MCF 10A (cell line): ENCODE measurements around the gene ARHGAP44. TPM values are rescaled to one million over a fixed set of nuclear protein-coding genes. Genes with fewer than 3 reads are reported as not detected.

ENCODE experiments used
- BruUV-seq: library from RNA; stranded (reverse); fragments of 400-500 nt; replicated peaks from 2 replicates; lab custom pipeline; 2021; lab: Mats Ljungman, UMichigan
- CTCF ChIA-PET: fragments of 300-600 bp; sonication (Branson Sonifier 250); formaldehyde crosslinking; extraction: SDS; loops from one replicate; lab custom pipeline; 2021; ENCODE audit warnings: antibody characterized with exemption, inconsistent platforms; lab: Yijun Ruan, JAX
- POLR2A ChIA-PET: fragments of 300-600, 350-650 bp; sonication (Branson Sonifier 250); formaldehyde crosslinking; extraction: SDS; loops from one replicate; lab custom pipeline; 2020; ENCODE audit warnings: antibody characterized with exemption, inconsistent platforms; lab: Yijun Ruan, JAX
- DNase-seq: peaks from one replicate; pipeline ENCODE4 v3.0.0-alpha.2; 2018; ENCODE audit not compliant: unreplicated experiment
- H3K27ac Mint-ChIP-seq: one replicate; pipeline ENCODE4 v1.8.0; 2022; ENCODE audit warnings: mild to moderate bottlenecking, low read depth, mixed read lengths; ENCODE audit not compliant: unreplicated experiment
- H3K27me3 Mint-ChIP-seq: one replicate; pipeline ENCODE4 v1.8.0; 2022; ENCODE audit warnings: mixed read lengths; ENCODE audit not compliant: insufficient read depth, unreplicated experiment
- H3K36me3 Mint-ChIP-seq: one replicate; pipeline ENCODE4 v1.8.0; 2022; ENCODE audit warnings: mild to moderate bottlenecking, moderate library complexity, mixed read lengths; ENCODE audit not compliant: insufficient read depth, unreplicated experiment
- H3K4me1 Mint-ChIP-seq: one replicate; pipeline ENCODE4 v1.8.0; 2022; ENCODE audit warnings: mixed read lengths; ENCODE audit not compliant: insufficient read depth, unreplicated experiment
- H3K4me3 Mint-ChIP-seq: one replicate; pipeline ENCODE4 v1.8.0; 2022; ENCODE audit warnings: mild to moderate bottlenecking, moderate library complexity, mixed read lengths; ENCODE audit not compliant: unreplicated experiment
- H3K9me3 Mint-ChIP-seq: one replicate; pipeline ENCODE4 v1.8.0; 2022; ENCODE audit warnings: mixed read lengths; ENCODE audit not compliant: unreplicated experiment
- intact Hi-C: fragments of 100-400 bp; cut with micrococcal nuclease; formaldehyde crosslinking; loops from 2 replicates; pipeline ENCODE4 v1.14.1; 2022
- total RNA-seq: library from RNA; stranded (reverse); gene quantifications from 2 replicates; pipeline ENCODE4 v1.2.3, GENCODE V29; 2022
- TF ChIP-seq, protein P1 (sequence below): fragments of 200-600 bp; IDR thresholded peaks from one replicate; pipeline ENCODE4 v1.8.0; 2022; ENCODE audit warnings: antibody characterized with exemption, mild to moderate bottlenecking; ENCODE audit not compliant: unreplicated experiment

The ARHGAP44 gene
- total RNA-seq, 1 experiment from 2014 or later: 1.3 TPM

DNA sequence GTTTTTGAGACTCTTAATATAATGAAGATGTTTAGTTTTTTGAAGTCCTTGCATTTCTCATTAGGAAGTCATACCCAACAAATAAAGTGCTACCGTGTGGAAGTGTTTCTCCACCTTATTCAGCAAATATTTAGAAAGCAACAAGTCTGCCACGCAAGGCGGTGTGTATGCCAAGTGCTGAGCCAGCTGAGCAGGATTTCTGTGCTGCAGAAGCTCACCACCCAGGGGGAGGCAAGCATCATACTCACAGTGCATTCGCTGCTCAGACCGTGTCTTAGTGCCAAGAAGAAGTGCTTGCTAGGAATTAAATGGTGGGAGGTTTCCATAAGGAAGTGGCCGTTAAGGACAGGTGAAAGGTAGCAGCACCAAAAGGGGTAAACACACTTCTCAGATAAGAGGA is 111.2 kb downstream of the ARHGAP44 start:
- ChIA-PET POLR2A (interaction anchor here (1.0 kb wide), 1 partner anchor 16 kb away, joined by 3 read pairs; no protein-coding TSS in a partner anchor), CTCF (interaction anchor here (0.6 kb wide), 1 partner anchor 22 kb away, joined by 3 read pairs; no protein-coding TSS in a partner anchor)
- TF ChIP-seq, protein P1, sequence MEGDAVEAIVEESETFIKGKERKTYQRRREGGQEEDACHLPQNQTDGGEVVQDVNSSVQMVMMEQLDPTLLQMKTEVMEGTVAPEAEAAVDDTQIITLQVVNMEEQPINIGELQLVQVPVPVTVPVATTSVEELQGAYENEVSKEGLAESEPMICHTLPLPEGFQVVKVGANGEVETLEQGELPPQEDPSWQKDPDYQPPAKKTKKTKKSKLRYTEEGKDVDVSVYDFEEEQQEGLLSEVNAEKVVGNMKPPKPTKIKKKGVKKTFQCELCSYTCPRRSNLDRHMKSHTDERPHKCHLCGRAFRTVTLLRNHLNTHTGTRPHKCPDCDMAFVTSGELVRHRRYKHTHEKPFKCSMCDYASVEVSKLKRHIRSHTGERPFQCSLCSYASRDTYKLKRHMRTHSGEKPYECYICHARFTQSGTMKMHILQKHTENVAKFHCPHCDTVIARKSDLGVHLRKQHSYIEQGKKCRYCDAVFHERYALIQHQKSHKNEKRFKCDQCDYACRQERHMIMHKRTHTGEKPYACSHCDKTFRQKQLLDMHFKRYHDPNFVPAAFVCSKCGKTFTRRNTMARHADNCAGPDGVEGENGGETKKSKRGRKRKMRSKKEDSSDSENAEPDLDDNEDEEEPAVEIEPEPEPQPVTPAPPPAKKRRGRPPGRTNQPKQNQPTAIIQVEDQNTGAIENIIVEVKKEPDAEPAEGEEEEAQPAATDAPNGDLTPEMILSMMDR: no peak
- Mint-ChIP-seq H3K4me1 (no peaks in the 10 kb centered on the region), H3K9me3 (peaks cover 43% of the 10 kb centered on the region), H3K36me3 (no peaks in the 10 kb centered on the region), H3K27ac (no peak overlapping the region), H3K4me3 (no peak overlapping the region), H3K27me3 (peaks cover 48% of the 10 kb centered on the region)
- BruUV-seq: no TSS peak
- DNase-seq: no peak
- intact Hi-C loops: no loop called here

DNA sequence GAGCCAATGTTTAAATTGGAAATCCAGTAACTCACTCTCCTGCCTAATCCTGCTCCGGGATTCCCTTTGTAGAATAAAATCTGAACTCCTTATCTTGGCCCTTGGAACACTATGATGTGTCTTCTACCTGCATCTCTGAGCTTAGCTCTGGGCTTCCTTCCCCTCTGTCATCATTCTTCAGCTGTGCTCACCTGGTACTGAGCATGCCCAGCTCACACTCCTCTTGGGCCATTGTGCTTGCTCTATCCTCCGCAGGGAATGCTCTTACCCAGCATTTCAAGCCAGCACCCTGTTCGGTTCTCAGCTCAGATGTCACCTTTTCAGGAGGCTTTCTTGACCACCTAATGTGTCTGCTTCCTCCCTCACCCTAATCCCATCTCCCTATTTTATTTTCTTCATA is 112.7 kb downstream of the ARHGAP44 start:
- H3K9me3 Mint-ChIP-seq: peaks cover 47% of the 10 kb centered on the region
- H3K27ac Mint-ChIP-seq: no peak overlapping the region
- H3K27me3 Mint-ChIP-seq: peaks cover 44% of the 10 kb centered on the region
- no peak for DNase-seq
- ChIA-PET CTCF (no interaction called here), POLR2A (no interaction called here)
- intact Hi-C loops: no loop called here
- no peaks in the 10 kb centered on the region for H3K4me1 Mint-ChIP-seq
- no peak overlapping the region for H3K4me3 Mint-ChIP-seq
- H3K36me3 Mint-ChIP-seq: no peaks in the 10 kb centered on the region
- no TSS peak for BruUV-seq
- TF ChIP-seq, protein P1: no peak

DNA sequence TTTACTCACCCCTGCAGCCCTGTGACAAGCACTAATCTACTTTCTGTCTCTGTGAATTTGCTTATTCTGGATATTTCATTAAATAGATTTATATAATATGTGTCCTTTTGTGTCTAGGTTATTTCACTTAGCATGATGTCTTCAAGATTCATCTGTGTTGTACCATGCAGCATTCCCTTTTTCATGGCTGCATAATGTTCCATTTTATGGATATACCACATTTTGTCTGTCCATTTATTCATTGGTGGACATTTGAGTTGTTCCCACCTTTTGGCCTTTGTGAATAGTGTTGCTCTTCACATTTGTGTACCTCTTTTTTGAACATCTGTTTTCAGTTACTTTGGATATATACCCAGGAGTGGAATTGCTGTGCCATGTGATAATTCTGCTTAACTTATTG is 118.2 kb downstream of the ARHGAP44 start:
- Mint-ChIP-seq H3K9me3 (peaks cover 21% of the 10 kb centered on the region), H3K36me3 (no peaks in the 10 kb centered on the region), H3K27me3 (peaks cover 53% of the 10 kb centered on the region), H3K4me1 (no peaks in the 10 kb centered on the region), H3K27ac (no peak overlapping the region), H3K4me3 (no peak overlapping the region)
- TF ChIP-seq, protein P1: no peak
- ChIA-PET CTCF (interaction anchor here (0.6 to 0.9 kb wide), 3 partner anchors 21 to 1904 kb away, joined by 3 read pairs; no protein-coding TSS in a partner anchor), POLR2A (interaction anchor here (0.6 kb wide), 1 partner anchor 223 kb away, joined by 3 read pairs; no protein-coding TSS in a partner anchor)
- DNase-seq: no peak
- intact Hi-C loops: no loop called here
- no TSS peak for BruUV-seq

DNA sequence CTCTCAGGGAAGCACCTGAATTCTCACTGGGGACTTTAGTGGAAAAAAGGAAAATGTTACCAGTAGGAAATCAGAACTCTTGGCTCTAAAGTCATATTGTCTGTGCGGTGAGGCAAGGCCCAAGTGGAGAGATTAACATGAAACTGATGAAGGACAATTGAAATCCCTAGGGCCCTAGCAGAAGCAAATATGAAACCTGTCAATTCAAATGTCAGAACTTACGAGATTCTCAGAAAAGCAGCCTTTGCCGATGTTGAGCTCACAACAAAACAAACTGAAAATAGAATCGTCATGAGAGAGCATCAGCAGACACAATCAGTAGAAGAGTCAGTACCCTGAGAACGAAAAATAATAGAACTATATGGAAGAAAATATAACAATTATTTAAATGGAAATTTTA is 119.7 kb downstream of the ARHGAP44 start:
- Mint-ChIP-seq H3K27ac (no peak overlapping the region), H3K9me3 (peaks cover 14% of the 10 kb centered on the region), H3K36me3 (no peaks in the 10 kb centered on the region), H3K4me1 (no peaks in the 10 kb centered on the region), H3K4me3 (no peak overlapping the region), H3K27me3 (peaks cover 50% of the 10 kb centered on the region)
- intact Hi-C loops: no loop called here
- ChIA-PET POLR2A (no interaction called here), CTCF (interaction anchor here (0.6 kb wide), 1 partner anchor 1375 kb away, joined by 4 read pairs; no protein-coding TSS in a partner anchor)
- DNase-seq: no peak
- TF ChIP-seq, protein P1: no peak
- no TSS peak for BruUV-seq
